ENCODE measurements around the gene GOLGA5.

DNA sequence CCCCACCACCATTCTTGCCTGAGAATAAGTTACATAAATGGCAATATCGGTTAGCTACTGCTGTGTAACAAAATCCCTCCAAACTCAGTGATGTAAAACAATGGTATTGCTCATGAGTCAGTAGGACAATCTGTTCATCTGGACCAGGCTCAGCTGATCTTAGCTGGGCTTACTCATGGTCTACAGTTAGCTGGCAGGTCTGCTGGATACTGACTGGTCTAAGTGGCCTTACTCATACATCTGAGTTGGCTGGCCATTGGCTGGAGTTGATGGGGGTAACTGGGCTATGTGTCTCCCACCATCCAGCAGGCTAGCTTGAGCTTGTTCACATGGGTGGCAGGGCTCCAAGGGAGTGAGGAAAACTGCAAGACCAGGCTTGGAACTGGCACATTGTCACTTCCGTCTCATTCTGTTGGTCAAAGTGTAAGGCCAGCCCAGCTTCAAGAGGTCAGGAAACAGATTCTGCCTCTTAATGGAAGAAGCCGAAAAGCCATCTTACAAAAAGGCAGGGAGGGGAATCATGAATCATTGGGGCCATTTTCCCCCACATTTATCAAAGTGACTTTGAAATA lies 72.2 kb downstream of the GOLGA5 start:
- TF ChIP-seq, protein P1, sequence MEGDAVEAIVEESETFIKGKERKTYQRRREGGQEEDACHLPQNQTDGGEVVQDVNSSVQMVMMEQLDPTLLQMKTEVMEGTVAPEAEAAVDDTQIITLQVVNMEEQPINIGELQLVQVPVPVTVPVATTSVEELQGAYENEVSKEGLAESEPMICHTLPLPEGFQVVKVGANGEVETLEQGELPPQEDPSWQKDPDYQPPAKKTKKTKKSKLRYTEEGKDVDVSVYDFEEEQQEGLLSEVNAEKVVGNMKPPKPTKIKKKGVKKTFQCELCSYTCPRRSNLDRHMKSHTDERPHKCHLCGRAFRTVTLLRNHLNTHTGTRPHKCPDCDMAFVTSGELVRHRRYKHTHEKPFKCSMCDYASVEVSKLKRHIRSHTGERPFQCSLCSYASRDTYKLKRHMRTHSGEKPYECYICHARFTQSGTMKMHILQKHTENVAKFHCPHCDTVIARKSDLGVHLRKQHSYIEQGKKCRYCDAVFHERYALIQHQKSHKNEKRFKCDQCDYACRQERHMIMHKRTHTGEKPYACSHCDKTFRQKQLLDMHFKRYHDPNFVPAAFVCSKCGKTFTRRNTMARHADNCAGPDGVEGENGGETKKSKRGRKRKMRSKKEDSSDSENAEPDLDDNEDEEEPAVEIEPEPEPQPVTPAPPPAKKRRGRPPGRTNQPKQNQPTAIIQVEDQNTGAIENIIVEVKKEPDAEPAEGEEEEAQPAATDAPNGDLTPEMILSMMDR (IDR thresholded peaks at IDR 0.05 in 8 of 11, conservative IDR thresholded peaks at IDR 0.05 in 3 of 11): no peak
- TF ChIP-seq POLR2A (IDR thresholded peaks at IDR 0.05): no peak
